ENCODE results near the gene RPL39L.

GRCh38 chr3:187125319-187126031 is 13.8 kb downstream of the RPL39L start:
- TF ChIP-seq POLR2A (IDR thresholded peaks at IDR 0.05; ENCODE audit: extremely low read depth, insufficient read length): no peak
- TF ChIP-seq MAX (IDR thresholded peaks at IDR 0.05; ENCODE audit: low read depth, low read length): no peak
